CD14-positive monocyte (primary cell): ENCODE results near the gene UBE2L5. TPM values are rescaled to one million over a fixed set of nuclear protein-coding genes. Genes with fewer than 3 reads are reported as not detected.

Source experiments
- DNase-seq, 3 donors: peaks; one replicate each; pipeline ENCODE4 v3.0.0-alpha.2; 2011 to 2022
- H2AFZ ChIP-seq: 2 replicates; pipeline ENCODE4 v1.6.0; 2012; ENCODE audit warnings: mild to moderate bottlenecking, low read depth, low read length, inconsistent platforms; ENCODE audit not compliant: insufficient read depth, poor library complexity, severe bottlenecking
- H3K27ac ChIP-seq, 2 donors: 1 replicate in 1 of 2; 2 replicates in 1 of 2; pipeline ENCODE4 v1.5.1; 2012 to 2013; ENCODE audit warnings: low read length in 2 of 2, control low read depth in 1 of 2, inconsistent platforms in 1 of 2, low read depth in 1 of 2, mild to moderate bottlenecking in 1 of 2
- H3K27me3 ChIP-seq, 2 donors: one replicate each; pipeline versions ENCODE4 v1.6.0 to v1.6.1; 2011 to 2013; ENCODE audit warnings: low read length in 2 of 2; ENCODE audit not compliant: control insufficient read depth in 2 of 2, insufficient read depth in 2 of 2
- H3K36me3 ChIP-seq, 2 donors: replicated peaks in 1 of 2; 1 replicate in 1 of 2; 2 replicates in 1 of 2; pipeline versions ENCODE4 v1.5.1 to v1.6.1; 2012 to 2013; ENCODE audit warnings: low read length in 2 of 2, control low read depth in 1 of 2, inconsistent platforms in 1 of 2, mild to moderate bottlenecking in 1 of 2; ENCODE audit not compliant: insufficient read depth in 2 of 2, control insufficient read depth in 1 of 2
- H3K4me1 ChIP-seq, 2 donors: 1 replicate in 1 of 2; 2 replicates in 1 of 2; pipeline versions ENCODE4 v1.5.1 to v1.6.1; 2012 to 2013; ENCODE audit warnings: low read length in 2 of 2, control low read depth in 1 of 2, inconsistent platforms in 1 of 2, mild to moderate bottlenecking in 1 of 2, moderate library complexity in 1 of 2; ENCODE audit not compliant: insufficient read depth in 2 of 2, control insufficient read depth in 1 of 2
- H3K4me2 ChIP-seq: replicated peaks from 2 replicates; pipeline ENCODE3; 2012; ENCODE audit warnings: low read length, moderate library complexity, mild to moderate bottlenecking; ENCODE audit not compliant: poor library complexity, severe bottlenecking; ENCODE audit errors: extremely low read depth
- H3K4me3 ChIP-seq, 3 experiments: fragments of 200-600 bp in 1 of 3; sonication (generic) in 1 of 3; replicated peaks in 1 of 3; 1 replicate in 2 of 3; 2 replicates in 1 of 3; pipeline ENCODE4 v1.5.1; 2011 to 2013; ENCODE audit warnings: low read length in 3 of 3, mild to moderate bottlenecking in 3 of 3, control low read depth in 2 of 3, low read depth in 2 of 3, inconsistent platforms in 1 of 3, moderate library complexity in 1 of 3
- H3K79me2 ChIP-seq: 2 replicates; pipeline ENCODE4 v1.6.0; 2012; ENCODE audit warnings: mild to moderate bottlenecking, control low read depth, inconsistent platforms, low read length, moderate library complexity; ENCODE audit not compliant: insufficient read depth
- H3K9ac ChIP-seq: 2 replicates; pipeline ENCODE4 v1.6.0; 2017; ENCODE audit warnings: low read length, mild to moderate bottlenecking; ENCODE audit not compliant: insufficient read depth, poor library complexity, severe bottlenecking
- H3K9me3 ChIP-seq, 2 donors: replicated peaks in 1 of 2; 1 replicate in 1 of 2; 2 replicates in 1 of 2; pipeline versions ENCODE4 v1.5.1 to v1.6.1; 2012 to 2013; ENCODE audit warnings: low read length in 2 of 2, control low read depth in 1 of 2; ENCODE audit not compliant: control insufficient read depth in 1 of 2, insufficient read depth in 1 of 2
- H4K20me1 ChIP-seq: 2 replicates; pipeline ENCODE4 v1.6.0; 2012; ENCODE audit warnings: mild to moderate bottlenecking, low read length, control low read depth, moderate library complexity; ENCODE audit not compliant: insufficient read depth
- H3K27ac Mint-ChIP-seq, 7 donors: one replicate each; pipeline ENCODE4 v1.8.0; 2020; ENCODE audit warnings: mild to moderate bottlenecking in 7 of 7, mixed read lengths in 7 of 7, moderate library complexity in 6 of 7, inconsistent platforms in 2 of 7
- H3K27me3 Mint-ChIP-seq, 3 donors: one replicate each; pipeline ENCODE4 v1.8.0; 2021 to 2022; ENCODE audit warnings: low read depth in 3 of 3, mild to moderate bottlenecking in 3 of 3, mixed read lengths in 3 of 3, moderate library complexity in 3 of 3, inconsistent platforms in 1 of 3
- H3K36me3 Mint-ChIP-seq, 2 donors: one replicate each; pipeline ENCODE4 v1.8.0; 2020; ENCODE audit warnings: mixed read lengths in 2 of 2, inconsistent platforms in 1 of 2, mild to moderate bottlenecking in 1 of 2
- H3K4me1 Mint-ChIP-seq: one replicate; pipeline ENCODE4 v1.8.0; 2020; ENCODE audit warnings: mild to moderate bottlenecking, mixed read lengths
- H3K4me3 Mint-ChIP-seq, 2 donors: one replicate each; pipeline ENCODE4 v1.8.0; 2020; ENCODE audit warnings: mild to moderate bottlenecking in 2 of 2, mixed read lengths in 2 of 2, moderate library complexity in 1 of 2
- H3K9me3 Mint-ChIP-seq, 7 donors: one replicate each; pipeline ENCODE4 v1.8.0; 2020 to 2022; ENCODE audit warnings: mixed read lengths in 7 of 7, mild to moderate bottlenecking in 6 of 7, moderate library complexity in 6 of 7, inconsistent platforms in 2 of 7
- CTCF ChIP-seq: fragments of 200-600 bp; IDR thresholded peaks from one replicate; pipeline ENCODE4 v1.8.0; 2022; ENCODE audit warnings: antibody characterized with exemption, mild to moderate bottlenecking
- whole genome bisulfite sequencing: methylation state at CpG from one replicate; pipeline ENCODE4 v1.1.5; 2013; ENCODE audit warnings: missing lambda C conversion rate; ENCODE audit not compliant: insufficient coverage; 5-methylcytosine and 5-hydroxymethylcytosine counted together
- intact Hi-C, 2 donors: fragments of 100-400 bp; cut with micrococcal nuclease; formaldehyde crosslinking; loops; one replicate each; pipeline versions ENCODE4 v1.15.0 to v1.15.1; 2023
- polyA plus RNA-seq, 3 donors: library from polyadenylated mRNA; depleted of rRNA in 1 of 3; unstranded in 2 of 3; stranded (reverse) in 1 of 3; fragments of 300-500 nt in 2 of 3; fragments of >200 nt in 1 of 3; fragmentation: Illumina TruSeq in 2 of 3; gene quantifications; 1 replicate in 2 of 3; 2 replicates in 1 of 3; pipeline ENCODE4 v1.2.3, GENCODE V29; 2012 to 2021

UBE2L5 gene
- polyA plus RNA-seq, 3 donors: not detected

GRCh38 chr13:30418717-30419459, 3.4 kb upstream of the UBE2L5 start:
- no peaks in the 10 kb centered on the region for H3K9me3 Mint-ChIP-seq
- peaks cover 25% of the 10 kb centered on the region for H3K4me1 Mint-ChIP-seq
- Histone ChIP-seq H3K27ac (no peak overlapping the region), H3K79me2 (no peaks in the 10 kb centered on the region), H3K36me3 (no peaks in the 10 kb centered on the region), H3K9ac (no peak overlapping the region), H3K4me1 (peaks cover 27 to 28% of the 10 kb centered on the region in 2 donors), H3K4me3 (no peak overlapping the region), H3K27me3 (no peaks in the 10 kb centered on the region), H4K20me1 (no peaks in the 10 kb centered on the region), H2AFZ (no peak overlapping the region), H3K9me3 (no peaks in the 10 kb centered on the region), H3K4me2 (no peak overlapping the region)
- H3K4me3 Mint-ChIP-seq: no peak overlapping the region
- intact Hi-C loops: no loop called here
- peaks cover 2 to 7% (median 2%) of the 10 kb centered on the region in 3 donors for H3K27me3 Mint-ChIP-seq
- H3K27ac Mint-ChIP-seq: no peak overlapping the region
- DNase-seq: no peak
- no peaks in the 10 kb centered on the region for H3K36me3 Mint-ChIP-seq
- no peak for TF ChIP-seq CTCF
- 100% methylated on average over 4 of the region's 9 CpGs for WGBS

GRCh38 chr13:30421093-30422053, 920 bp upstream of the UBE2L5 start:
- Mint-ChIP-seq H3K27ac (peak overlapping the region; percentile 34 to 89 (median 85)), H3K4me3 (peak overlapping the region; percentile 76 to 91), H3K9me3 (no peaks in the 10 kb centered on the region), H3K4me1 (peaks cover 14% of the 10 kb centered on the region), H3K27me3 (peaks cover 0 to 9% (median 2%) of the 10 kb centered on the region in 3 donors), H3K36me3 (no peaks in the 10 kb centered on the region)
- Histone ChIP-seq H3K27ac (peak overlapping the region; percentile 75), H3K9me3 (no peaks in the 10 kb centered on the region), H3K4me2 (peak overlapping the region; percentile 89), H3K36me3 (no peaks in the 10 kb centered on the region), H4K20me1 (no peaks in the 10 kb centered on the region), H3K79me2 (no peaks in the 10 kb centered on the region), H3K4me1 (peaks cover 18 to 19% of the 10 kb centered on the region in 2 donors), H2AFZ (peak overlapping the region; percentile 94), H3K27me3 (no peaks in the 10 kb centered on the region), H3K9ac (peak overlapping the region; percentile 63), H3K4me3 (peak overlapping the region; percentile 60 to 82 (median 62))
- TF ChIP-seq CTCF: no peak
- WGBS: 13% methylated on average over 37 of the region's 53 CpGs
- peak; percentile 42 to 67 (median 57) for DNase-seq
- intact Hi-C loops: loop anchor here in 1 of 2 donors (5.0 kb wide), 1 partner anchor 41 kb away; no protein-coding TSS in a partner anchor
